GM18526 (cell line): Measurements from ENCODE around the gene SMTNL1.

Experiments used
- POLR2A ChIP-seq: IDR thresholded peaks from 3 replicates; pipeline ENCODE4 v1.6.1; 2011; ENCODE audit not compliant: insufficient read length; ENCODE audit errors: extremely low read depth

SMTNL1 gene

GRCh38 chr11:57536947-57537619, at the start of gene SMTNL1:
Gene SMTNL1, plus strand, starts transcription at chr11:57537595. Its CDS starts 5,048 bp downstream, at chr11:57542643.
- no peak for TF ChIP-seq POLR2A

- TF ChIP-seq POLR2A = no peak
Measured at GRCh38 chr11:57487920-57488659, 49.3 kb upstream of the SMTNL1 start.

GRCh38 chr11:57490456-57491248, 46.7 kb upstream of the SMTNL1 start:
- no peak for TF ChIP-seq POLR2A

- TF ChIP-seq POLR2A = no peak
Measured at GRCh38 chr11:57491371-57492061, 45.9 kb upstream of the SMTNL1 start.

- no peak for TF ChIP-seq POLR2A
Measured at GRCh38 chr11:57493507-57494503, 43.6 kb upstream of the SMTNL1 start.

GRCh38 chr11:57496109-57496820, 41.1 kb upstream of the SMTNL1 start:
- no peak for TF ChIP-seq POLR2A

- no peak for TF ChIP-seq POLR2A
Measured at GRCh38 chr11:57497303-57498247, 39.8 kb upstream of the SMTNL1 start.

GRCh38 chr11:57498540-57498939, 38.9 kb upstream of the SMTNL1 start:
- no peak for TF ChIP-seq POLR2A

- no peak for TF ChIP-seq POLR2A
Measured at GRCh38 chr11:57499413-57499982, 37.9 kb upstream of the SMTNL1 start.

GRCh38 chr11:57499983-57500461, 37.4 kb upstream of the SMTNL1 start:
- TF ChIP-seq POLR2A = no peak

GRCh38 chr11:57500515-57500914, 36.9 kb upstream of the SMTNL1 start:
- TF ChIP-seq POLR2A = no peak

GRCh38 chr11:57500926-57501325, 36.5 kb upstream of the SMTNL1 start:
- no peak for TF ChIP-seq POLR2A
